CD4-positive, CD25-positive, alpha-beta regulatory T cell (primary cell): ENCODE data around the gene ABHD12. TPM values are rescaled to one million over a fixed set of nuclear protein-coding genes. Genes with fewer than 3 reads are reported as not detected.

Source experiments
- ATAC-seq, 2 donors: fragments of 150-1000 bp; cut with Tn5 transposase; one replicate each; pipeline ENCODE4 v1.10.0; 2021; ENCODE audit warnings: low read depth in 2 of 2, moderate number of reproducible peaks in 2 of 2, moderate library complexity in 1 of 2
- DNase-seq, 3 donors: peaks; one replicate each; pipeline versions ENCODE4 v3.0.0 to v3.0.0-alpha.2; 2012 to 2022; ENCODE audit warnings: mixed read lengths in 1 of 3
- H3K27ac ChIP-seq: one replicate; pipeline ENCODE4 v1.7.0; 2013; ENCODE audit warnings: mild to moderate bottlenecking, low read length; ENCODE audit not compliant: insufficient read depth, poor library complexity, severe bottlenecking
- H3K27me3 ChIP-seq: one replicate; pipeline ENCODE4 v1.7.0; 2013; ENCODE audit warnings: low read length; ENCODE audit not compliant: control insufficient read depth, insufficient read depth
- H3K36me3 ChIP-seq: one replicate; pipeline ENCODE4 v1.7.0; 2013; ENCODE audit warnings: mild to moderate bottlenecking, low read length, moderate library complexity; ENCODE audit not compliant: control insufficient read depth, insufficient read depth
- H3K4me1 ChIP-seq: 2 replicates; pipeline ENCODE4 v1.7.0; 2013; ENCODE audit warnings: mild to moderate bottlenecking, low read length; ENCODE audit not compliant: insufficient read depth, control insufficient read depth, poor library complexity, severe bottlenecking
- H3K4me3 ChIP-seq: one replicate; pipeline ENCODE4 v1.7.0; 2013; ENCODE audit warnings: low read depth, mild to moderate bottlenecking, low read length, moderate library complexity
- H3K9me3 ChIP-seq, 2 experiments: 1 replicate in 1 of 2; 2 replicates in 1 of 2; pipeline ENCODE4 v1.7.0; 2013; ENCODE audit warnings: low read length in 2 of 2, mild to moderate bottlenecking in 1 of 2, moderate library complexity in 1 of 2; ENCODE audit not compliant: control insufficient read depth in 2 of 2
- H3K27ac Mint-ChIP-seq, 3 donors: one replicate each; pipeline ENCODE4 v1.8.0; 2020 to 2022; ENCODE audit warnings: mild to moderate bottlenecking in 3 of 3, mixed read lengths in 3 of 3, moderate library complexity in 2 of 3
- H3K27me3 Mint-ChIP-seq: one replicate; pipeline ENCODE4 v1.8.0; 2022; ENCODE audit warnings: mild to moderate bottlenecking, mixed read lengths
- H3K36me3 Mint-ChIP-seq: one replicate; pipeline ENCODE4 v1.8.0; 2020; ENCODE audit warnings: mixed read lengths
- H3K4me1 Mint-ChIP-seq, 4 donors: one replicate each; pipeline ENCODE4 v1.8.0; 2020 to 2022; ENCODE audit warnings: mixed read lengths in 4 of 4, mild to moderate bottlenecking in 1 of 4
- H3K4me3 Mint-ChIP-seq, 4 donors: one replicate each; pipeline ENCODE4 v1.8.0; 2020 to 2022; ENCODE audit warnings: mild to moderate bottlenecking in 4 of 4, mixed read lengths in 4 of 4, moderate library complexity in 3 of 4
- H3K9me3 Mint-ChIP-seq, 7 donors: one replicate each; pipeline ENCODE4 v1.8.0; 2020 to 2022; ENCODE audit warnings: mixed read lengths in 7 of 7, mild to moderate bottlenecking in 3 of 7, moderate library complexity in 2 of 7
- polyA plus RNA-seq, 4 donors: library from polyadenylated mRNA; unstranded; fragments of 300-500 nt; fragmentation: Illumina TruSeq; gene quantifications; one replicate each; pipeline ENCODE4 v1.2.3, GENCODE V29; 2021
- total RNA-seq: library from RNA; stranded (reverse); gene quantifications from one replicate; pipeline ENCODE4 v1.2.3, GENCODE V29; 2022

Gene ABHD12
- total and polyA plus RNA-seq, 5 donors from 2014 or later, result 26.8 to 44.1 (median 27.9) TPM

DNA sequence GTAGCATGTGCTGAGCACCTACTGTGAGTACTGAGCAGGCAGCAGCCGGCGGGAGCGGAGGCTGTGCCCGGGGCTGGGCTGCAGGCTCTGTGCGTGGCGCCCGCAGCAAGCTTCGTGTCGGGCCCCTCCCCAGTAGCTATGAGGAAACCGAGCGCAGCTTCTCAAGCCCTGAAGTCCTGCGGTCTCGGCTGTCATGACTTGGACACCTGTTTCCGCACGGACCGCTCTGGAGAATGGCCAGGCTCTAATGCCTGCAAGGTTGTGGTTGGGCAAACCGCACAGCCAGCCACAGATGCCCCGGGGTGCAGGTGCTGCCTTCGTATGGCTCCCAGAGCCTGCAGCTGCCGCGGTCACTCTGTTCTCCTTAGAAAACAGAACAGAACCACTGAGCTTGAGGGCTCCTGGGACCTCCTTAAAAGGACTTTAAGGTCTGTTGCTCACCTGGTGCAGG is 109.1 kb downstream of the ABHD12 start:
- H3K36me3 Mint-ChIP-seq, result peaks cover 21% of the 10 kb centered on the region
- H3K9me3 Mint-ChIP-seq, result no peaks in the 10 kb centered on the region
- DNase-seq (no peak), ATAC-seq (no peak)
- H3K27me3 Mint-ChIP-seq, result no peaks in the 10 kb centered on the region
- Histone ChIP-seq H3K4me1 (no peaks in the 10 kb centered on the region), H3K27me3 (no peaks in the 10 kb centered on the region), H3K36me3 (peaks cover 59% of the 10 kb centered on the region), H3K27ac (no peak overlapping the region), H3K4me3 (no peak overlapping the region), H3K9me3 (no peaks in the 10 kb centered on the region)
- no peak overlapping the region for H3K27ac Mint-ChIP-seq
- H3K4me3 Mint-ChIP-seq, result no peak overlapping the region
- H3K4me1 Mint-ChIP-seq, result peaks cover 0 to 3% (median under 1%) of the 10 kb centered on the region in 4 donors

DNA sequence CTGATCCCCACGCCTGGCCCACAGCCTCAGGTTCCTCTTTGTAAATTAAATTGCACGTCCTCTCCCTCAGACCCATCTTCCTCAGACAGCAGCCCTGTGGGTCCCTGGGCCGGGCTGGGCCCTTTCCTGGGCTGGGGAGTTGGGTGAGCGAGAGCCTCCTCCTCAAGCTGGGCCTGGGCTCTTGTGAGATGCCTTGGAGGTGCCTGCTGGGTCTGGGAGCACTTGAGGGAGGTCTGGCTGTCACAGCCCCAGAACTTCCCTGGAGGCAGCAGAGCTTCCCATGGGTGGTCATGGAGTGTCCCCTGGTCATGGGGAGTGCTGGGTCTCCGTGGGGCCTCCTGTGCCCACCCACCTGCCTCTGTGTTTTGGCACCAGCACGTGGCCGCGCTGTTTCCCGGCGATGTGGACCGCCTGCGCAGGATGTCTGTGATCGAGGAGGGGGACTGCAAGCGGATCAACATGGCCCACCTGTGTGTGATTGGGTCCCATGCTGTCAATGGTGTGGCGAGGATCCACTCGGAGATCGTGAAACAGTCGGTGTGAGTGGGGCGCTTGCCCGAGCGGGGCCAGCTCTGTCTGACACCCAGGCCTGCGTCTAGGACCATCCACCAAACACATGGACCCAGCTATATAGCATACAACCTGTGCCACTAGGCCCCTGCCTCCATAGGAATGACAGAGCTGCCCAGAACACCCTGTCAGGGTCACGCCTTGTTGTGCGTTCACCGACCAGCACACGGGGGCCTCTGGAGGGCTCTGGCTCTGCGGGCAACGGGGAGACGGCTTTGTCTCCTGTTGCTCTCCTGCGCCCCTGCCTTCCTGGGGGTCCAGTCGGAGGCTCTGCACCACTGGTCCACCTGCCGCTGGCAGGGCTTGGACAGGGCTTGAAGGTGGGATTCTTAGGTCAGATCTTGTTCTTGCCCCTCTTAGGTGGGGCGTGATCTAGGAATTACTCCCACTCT is 109.8 kb downstream of the ABHD12 start:
- Histone ChIP-seq H3K27me3 (no peaks in the 10 kb centered on the region), H3K9me3 (no peaks in the 10 kb centered on the region), H3K36me3 (peaks cover 53% of the 10 kb centered on the region), H3K27ac (no peak overlapping the region), H3K4me1 (no peaks in the 10 kb centered on the region), H3K4me3 (no peak overlapping the region)
- H3K9me3 Mint-ChIP-seq, result no peaks in the 10 kb centered on the region
- peaks cover 15% of the 10 kb centered on the region for H3K36me3 Mint-ChIP-seq
- H3K4me3 Mint-ChIP-seq, result no peak overlapping the region
- H3K4me1 Mint-ChIP-seq, result peaks cover 0 to 3% (median under 1%) of the 10 kb centered on the region in 4 donors
- ATAC-seq, result no peak
- H3K27ac Mint-ChIP-seq, result no peak overlapping the region
- no peaks in the 10 kb centered on the region for H3K27me3 Mint-ChIP-seq
- no peak for DNase-seq

DNA sequence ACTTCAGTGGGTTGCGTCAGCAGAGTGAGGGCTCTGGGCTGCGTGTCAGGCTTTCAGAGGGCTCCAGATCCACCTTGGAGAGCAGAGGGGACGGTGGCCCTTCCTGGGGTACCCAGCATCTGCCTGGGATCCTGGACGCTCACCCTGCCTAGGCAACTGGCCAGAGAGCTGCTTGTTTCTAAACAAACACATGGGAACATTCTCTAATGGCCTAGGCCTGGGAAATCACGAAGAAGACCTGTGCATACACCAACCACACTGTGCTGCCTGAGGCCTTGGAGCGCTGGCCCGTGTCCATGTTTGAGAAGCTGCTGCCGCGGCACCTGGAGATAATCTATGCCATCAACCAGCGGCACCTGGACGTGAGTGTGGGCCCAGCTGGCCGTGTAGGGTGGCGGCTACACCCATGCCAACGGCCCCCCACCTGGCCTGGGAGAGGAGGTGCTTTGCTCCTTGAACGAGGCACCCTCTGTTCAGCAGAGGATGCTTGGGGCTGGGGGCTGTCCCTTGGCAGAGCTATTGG is 110.5 kb downstream of the ABHD12 start:
- Mint-ChIP-seq H3K27ac (no peak overlapping the region), H3K27me3 (no peaks in the 10 kb centered on the region), H3K4me1 (peaks cover 0 to 2% (median 0%) of the 10 kb centered on the region in 4 donors), H3K4me3 (no peak overlapping the region), H3K9me3 (no peaks in the 10 kb centered on the region), H3K36me3 (peaks cover 14% of the 10 kb centered on the region)
- Histone ChIP-seq H3K36me3 (peaks cover 51% of the 10 kb centered on the region), H3K27me3 (no peaks in the 10 kb centered on the region), H3K27ac (no peak overlapping the region), H3K9me3 (no peaks in the 10 kb centered on the region), H3K4me1 (no peaks in the 10 kb centered on the region), H3K4me3 (no peak overlapping the region)
- ATAC-seq (no peak), DNase-seq (no peak)

GRCh38 chr20:25279403-25279802 is 111.2 kb downstream of the ABHD12 start:
- DNase-seq (no peak), ATAC-seq (no peak)
- no peak overlapping the region for H3K27ac Mint-ChIP-seq
- no peaks in the 10 kb centered on the region for H3K9me3 ChIP-seq
- H3K36me3 ChIP-seq, result peaks cover 50% of the 10 kb centered on the region
- peaks cover 15% of the 10 kb centered on the region for H3K36me3 Mint-ChIP-seq
- no peaks in the 10 kb centered on the region for H3K9me3 Mint-ChIP-seq
- H3K4me1 Mint-ChIP-seq, result peaks cover 0 to 2% (median 0%) of the 10 kb centered on the region in 4 donors
- H3K4me3 Mint-ChIP-seq, result peak overlapping the region in 1 of 4 donors; percentile 4
- no peaks in the 10 kb centered on the region for H3K4me1 ChIP-seq
- no peaks in the 10 kb centered on the region for H3K27me3 ChIP-seq
- H3K27ac ChIP-seq, result no peak overlapping the region
- no peaks in the 10 kb centered on the region for H3K27me3 Mint-ChIP-seq
- H3K4me3 ChIP-seq, result no peak overlapping the region

DNA sequence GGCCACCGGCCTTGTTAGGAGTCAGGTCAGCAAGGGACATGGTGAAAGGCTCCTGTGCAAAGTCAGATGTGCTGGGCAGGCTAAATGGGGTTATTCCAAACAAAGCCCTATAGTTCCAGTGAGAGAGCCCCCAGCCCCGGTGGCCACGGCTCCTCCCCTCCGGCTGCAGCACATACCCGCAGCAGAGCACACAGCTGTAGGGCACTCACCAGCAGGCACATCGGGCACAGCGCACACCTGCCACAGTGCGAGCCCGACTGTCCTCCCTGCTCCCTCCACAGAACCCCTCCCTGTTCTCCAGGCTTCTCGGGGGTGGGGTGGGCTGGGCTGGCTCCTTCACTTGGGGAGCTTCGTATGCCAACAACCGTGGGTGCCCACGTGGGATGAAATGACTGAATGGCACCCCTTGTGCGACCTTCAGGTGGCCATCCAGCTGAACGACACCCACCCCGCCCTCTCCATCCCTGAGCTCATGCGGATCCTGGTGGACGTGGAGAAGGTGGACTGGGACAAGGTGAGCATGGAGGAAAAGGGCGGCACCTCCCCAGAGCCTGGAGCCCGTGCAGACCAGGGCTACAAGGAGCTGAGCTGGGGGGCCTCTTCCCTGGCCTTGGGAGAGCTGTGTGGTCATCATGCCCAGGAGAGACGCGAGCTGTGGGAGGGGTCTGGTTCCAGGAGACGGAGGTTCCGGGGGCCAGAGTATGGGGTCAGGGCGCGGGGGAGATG is 111.8 kb downstream of the ABHD12 start:
- Mint-ChIP-seq H3K4me3 (no peak overlapping the region), H3K36me3 (peaks cover 20% of the 10 kb centered on the region), H3K9me3 (no peaks in the 10 kb centered on the region), H3K27ac (no peak overlapping the region), H3K27me3 (no peaks in the 10 kb centered on the region), H3K4me1 (peaks cover 0 to 2% (median 0%) of the 10 kb centered on the region in 4 donors)
- DNase-seq, result no peak
- H3K27ac ChIP-seq, result no peak overlapping the region
- ATAC-seq, result no peak
- H3K36me3 ChIP-seq, result peaks cover 47% of the 10 kb centered on the region
- no peak overlapping the region for H3K4me3 ChIP-seq
- H3K4me1 ChIP-seq, result no peaks in the 10 kb centered on the region
- H3K27me3 ChIP-seq, result no peaks in the 10 kb centered on the region
- no peaks in the 10 kb centered on the region for H3K9me3 ChIP-seq

DNA sequence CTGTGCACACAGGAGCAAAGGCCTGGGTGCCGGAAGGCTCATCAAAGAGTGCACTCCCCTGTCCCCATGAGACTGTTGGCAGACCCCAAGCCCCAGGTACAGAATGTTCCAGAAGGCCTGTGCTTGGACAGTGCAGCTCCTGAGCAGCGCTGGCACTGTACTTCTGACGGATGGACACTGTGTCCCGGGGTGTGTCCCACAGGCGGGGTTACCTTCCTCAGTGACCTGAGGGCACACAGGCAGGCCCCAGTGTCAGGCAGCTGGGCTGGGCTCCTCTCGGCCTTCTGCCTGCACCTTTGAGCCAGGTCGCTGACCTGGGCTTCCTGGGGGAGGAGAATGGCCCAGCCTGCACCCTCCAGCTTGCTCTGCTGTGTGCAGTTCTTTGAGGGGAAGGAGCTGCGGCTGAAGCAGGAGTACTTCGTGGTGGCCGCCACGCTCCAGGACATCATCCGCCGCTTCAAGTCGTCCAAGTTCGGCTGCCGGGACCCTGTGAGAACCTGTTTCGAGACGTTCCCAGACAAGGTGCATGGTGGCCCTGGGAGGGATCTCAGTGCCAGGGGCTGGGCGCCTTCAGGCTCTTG is 112.6 kb downstream of the ABHD12 start:
- H3K27me3 Mint-ChIP-seq, result no peaks in the 10 kb centered on the region
- no peak overlapping the region for H3K27ac ChIP-seq
- H3K9me3 Mint-ChIP-seq, result no peaks in the 10 kb centered on the region
- H3K4me1 Mint-ChIP-seq, result peaks cover 0 to 2% (median 0%) of the 10 kb centered on the region in 4 donors
- peaks cover 49% of the 10 kb centered on the region for H3K36me3 ChIP-seq
- H3K4me3 ChIP-seq, result no peak overlapping the region
- no peak overlapping the region for H3K4me3 Mint-ChIP-seq
- H3K27ac Mint-ChIP-seq, result no peak overlapping the region
- H3K36me3 Mint-ChIP-seq, result peaks cover 21% of the 10 kb centered on the region
- no peaks in the 10 kb centered on the region for H3K27me3 ChIP-seq
- ATAC-seq, result no peak
- no peaks in the 10 kb centered on the region for H3K4me1 ChIP-seq
- no peaks in the 10 kb centered on the region for H3K9me3 ChIP-seq
- no peak for DNase-seq

DNA sequence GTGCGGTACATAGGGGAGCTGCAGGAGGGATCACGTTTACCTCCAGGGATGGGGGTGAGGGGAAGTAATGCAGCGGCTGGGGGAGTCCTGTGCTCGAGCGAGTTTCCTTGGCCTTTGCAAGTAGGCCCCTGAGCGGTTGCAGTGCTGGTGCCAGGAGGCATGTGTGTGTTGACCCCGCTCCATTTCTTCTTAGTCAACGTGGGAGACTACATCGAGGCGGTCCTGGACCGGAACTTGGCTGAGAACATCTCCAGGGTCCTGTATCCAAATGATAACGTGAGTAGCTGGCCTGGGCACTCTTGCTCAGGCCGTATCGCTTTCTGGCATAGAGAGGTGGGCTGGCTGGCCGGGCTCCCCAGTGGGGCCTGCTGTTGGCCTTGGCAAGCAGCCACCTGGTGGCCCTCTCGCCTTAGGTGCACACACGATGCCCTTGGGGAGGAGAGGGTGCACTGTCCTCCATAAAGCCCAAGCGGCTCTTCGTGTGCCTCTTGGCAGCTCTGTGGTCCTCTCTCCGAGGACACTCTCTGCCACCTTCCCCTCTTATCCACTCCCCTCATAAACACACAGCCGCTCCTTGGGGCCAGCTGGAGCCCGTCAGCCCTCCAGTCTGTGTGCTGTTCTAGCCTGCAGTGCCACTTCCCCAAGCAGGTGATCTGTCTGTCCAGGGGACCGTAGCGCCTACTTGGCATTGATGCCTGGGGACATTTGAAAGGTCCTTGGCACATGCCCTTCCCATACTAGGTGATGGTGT is 113.4 kb downstream of the ABHD12 start:
- no peaks in the 10 kb centered on the region for H3K27me3 Mint-ChIP-seq
- no peaks in the 10 kb centered on the region for H3K9me3 Mint-ChIP-seq
- H3K4me3 Mint-ChIP-seq, result no peak overlapping the region
- H3K36me3 ChIP-seq, result peaks cover 57% of the 10 kb centered on the region
- H3K27ac Mint-ChIP-seq, result no peak overlapping the region
- DNase-seq (no peak), ATAC-seq (no peak)
- H3K4me3 ChIP-seq, result no peak overlapping the region
- no peaks in the 10 kb centered on the region for H3K27me3 ChIP-seq
- peaks cover 20% of the 10 kb centered on the region for H3K36me3 Mint-ChIP-seq
- no peaks in the 10 kb centered on the region for H3K9me3 ChIP-seq
- no peaks in the 10 kb centered on the region for H3K4me1 ChIP-seq
- no peak overlapping the region for H3K27ac ChIP-seq
- no peaks in the 10 kb centered on the region for H3K4me1 Mint-ChIP-seq
